ENCODE measurements around the gene CCDC88B.

DNA sequence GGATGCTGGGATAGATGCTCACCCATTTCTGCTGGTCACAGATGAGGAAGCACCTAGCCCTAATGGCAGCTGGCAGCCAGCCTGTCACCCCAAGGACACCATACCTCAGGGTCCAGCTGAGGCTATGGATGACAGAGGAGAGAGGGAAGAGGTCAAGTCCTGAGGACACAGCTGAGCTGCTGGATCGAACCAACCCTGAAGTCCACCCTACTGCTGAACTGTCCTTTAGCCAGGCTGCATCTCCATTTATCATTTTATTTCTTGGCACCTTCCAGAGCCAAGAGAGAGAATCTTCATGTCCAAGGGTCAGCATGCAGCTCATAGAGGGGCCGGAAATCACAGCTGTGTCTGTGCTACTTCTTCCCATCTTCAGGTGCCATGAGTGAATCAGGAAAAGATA lies 49.8 kb downstream of the CCDC88B start:
- no peak for TF ChIP-seq ZNF274 (IDR thresholded peaks at IDR 0.05; ENCODE audit: low read depth, low read length)
- no peak for TF ChIP-seq YY1 (IDR thresholded peaks at IDR 0.05; ENCODE audit: insufficient read depth, insufficient read length)
